ENCODE results near the gene TRUB2.

Gene TRUB2

GRCh38 chr9:128276008-128276573 lies 46.2 kb downstream of the TRUB2 start, which contains the start of gene SWI5:
SWI5 (plus strand) TSS chr9:128276276.
- peak; percentile 98 for DNase-seq
- H2BK15ac ChIP-seq (ENCODE audit: low read depth, poor library complexity, severe bottlenecking) = peak within 1 kb of the TSS; percentile 87
- peak within 1 kb of the TSS; percentile 79 to 97 for H3K4ac ChIP-seq (ENCODE audit: low read depth in 1 of 2, low read length in 2 of 2)
- peak within 1 kb of the TSS; percentile 88 for H4K91ac ChIP-seq (ENCODE audit: low read length)
- no peaks in the 10 kb centered on the region for H3K9me3 ChIP-seq (ENCODE audit: control insufficient read depth, low read length)
- peaks cover 19 to 39% of the 10 kb centered on the region in 2 experiments for H3K36me3 ChIP-seq (ENCODE audit: control insufficient read depth in 1 of 2, insufficient read depth in 2 of 2, low read depth in 1 of 2, low read length in 2 of 2)
- peak within 1 kb of the TSS; percentile 92 for H4K8ac ChIP-seq (ENCODE audit: low read length)
- H3K4me2 ChIP-seq (ENCODE audit: low read length, poor library complexity, severe bottlenecking) = peak within 1 kb of the TSS; percentile 72
- H2BK120ac ChIP-seq (ENCODE audit: low read depth, low read length) = peak within 1 kb of the TSS; percentile 94
- peak within 1 kb of the TSS in 1 of 2 experiments; percentile 84 for H3K23ac ChIP-seq (ENCODE audit: low read length in 2 of 2)
- WGBS = under 1% methylated on average over 38 of the region's 38 CpGs
- H3K4me3 ChIP-seq (ENCODE audit: insufficient read depth in 1 of 2, low read depth in 1 of 2, low read length in 2 of 2) = peak within 1 kb of the TSS; percentile 74 to 98
- peak within 1 kb of the TSS; percentile 21 for H2AK5ac ChIP-seq (ENCODE audit: low read length, severe bottlenecking)
- H2BK12ac ChIP-seq (ENCODE audit: low read length in 2 of 2) = peak within 1 kb of the TSS in 1 of 2 experiments; percentile 70
- H2BK5ac ChIP-seq (ENCODE audit: low read depth, low read length, poor library complexity, severe bottlenecking) = peak within 1 kb of the TSS; percentile 75
- H3K79me1 ChIP-seq (replicated peaks; ENCODE audit: low read length, poor library complexity, severe bottlenecking) = peaks cover 30% of the 10 kb centered on the region
- H3K14ac ChIP-seq (ENCODE audit: low read length in 2 of 2) = peak within 1 kb of the TSS in 1 of 2 experiments; percentile 94
- peak within 1 kb of the TSS; percentile 67 for H3K27ac ChIP-seq (ENCODE audit: low read length, poor library complexity, severe bottlenecking)
- H3K9ac ChIP-seq (ENCODE audit: low read length) = peak within 1 kb of the TSS; percentile 99
- H3K18ac ChIP-seq (ENCODE audit: low read depth in 1 of 2, low read length in 2 of 2) = peak within 1 kb of the TSS; percentile 92 to 99
- no peaks in the 10 kb centered on the region for H3K27me3 ChIP-seq (ENCODE audit: control insufficient read depth in 1 of 2, insufficient read depth in 1 of 2, low read length in 2 of 2)
- peak within 1 kb of the TSS; percentile 81 for H2AFZ ChIP-seq (ENCODE audit: low read depth, low read length)
- H3K4me1 ChIP-seq (ENCODE audit: control insufficient read depth, insufficient read depth, low read depth, low read length) = peaks cover 17% of the 10 kb centered on the region

- peak within 1 kb of the TSS; percentile 81 for H2AFZ ChIP-seq (ENCODE audit: low read depth, low read length)
- H2BK12ac ChIP-seq (ENCODE audit: low read length in 2 of 2) = peak within 1 kb of the TSS in 1 of 2 experiments; percentile 70
- H3K36me3 ChIP-seq (ENCODE audit: control insufficient read depth in 1 of 2, insufficient read depth in 2 of 2, low read depth in 1 of 2, low read length in 2 of 2) = peaks cover 23 to 44% of the 10 kb centered on the region in 2 experiments
- peak within 1 kb of the TSS; percentile 72 for H3K4me2 ChIP-seq (ENCODE audit: low read length, poor library complexity, severe bottlenecking)
- H3K27ac ChIP-seq (ENCODE audit: low read length, poor library complexity, severe bottlenecking) = peak within 1 kb of the TSS; percentile 67
- H4K91ac ChIP-seq (ENCODE audit: low read length) = peak within 1 kb of the TSS; percentile 88
- DNase-seq = peak; percentile 85
- H3K27me3 ChIP-seq (ENCODE audit: control insufficient read depth in 1 of 2, insufficient read depth in 1 of 2, low read length in 2 of 2) = no peaks in the 10 kb centered on the region
- H3K9ac ChIP-seq (ENCODE audit: low read length) = peak within 1 kb of the TSS; percentile 99
- H3K4ac ChIP-seq (ENCODE audit: low read depth in 1 of 2, low read length in 2 of 2) = peak within 1 kb of the TSS; percentile 79 to 97
- no peaks in the 10 kb centered on the region for H3K9me3 ChIP-seq (ENCODE audit: control insufficient read depth, low read length)
- H3K23ac ChIP-seq (ENCODE audit: low read length in 2 of 2) = peak within 1 kb of the TSS in 1 of 2 experiments; percentile 84
- peak within 1 kb of the TSS; percentile 92 to 99 for H3K18ac ChIP-seq (ENCODE audit: low read depth in 1 of 2, low read length in 2 of 2)
- H2BK15ac ChIP-seq (ENCODE audit: low read depth, poor library complexity, severe bottlenecking) = peak within 1 kb of the TSS; percentile 87
- peak within 1 kb of the TSS in 1 of 2 experiments; percentile 94 for H3K14ac ChIP-seq (ENCODE audit: low read length in 2 of 2)
- H2BK120ac ChIP-seq (ENCODE audit: low read depth, low read length) = peak within 1 kb of the TSS; percentile 94
- peak within 1 kb of the TSS; percentile 74 to 98 for H3K4me3 ChIP-seq (ENCODE audit: insufficient read depth in 1 of 2, low read depth in 1 of 2, low read length in 2 of 2)
- peak within 1 kb of the TSS; percentile 75 for H2BK5ac ChIP-seq (ENCODE audit: low read depth, low read length, poor library complexity, severe bottlenecking)
- peaks cover 17% of the 10 kb centered on the region for H3K4me1 ChIP-seq (ENCODE audit: control insufficient read depth, insufficient read depth, low read depth, low read length)
- H2AK5ac ChIP-seq (ENCODE audit: low read length, severe bottlenecking) = peak within 1 kb of the TSS; percentile 21
- H4K8ac ChIP-seq (ENCODE audit: low read length) = peak within 1 kb of the TSS; percentile 92
- peaks cover 33% of the 10 kb centered on the region for H3K79me1 ChIP-seq (replicated peaks; ENCODE audit: low read length, poor library complexity, severe bottlenecking)
- WGBS = under 1% methylated on average over 57 of the region's 57 CpGs
These were observed 46.8 kb downstream of the TRUB2 start, which contains the start of gene GOLGA2 for GRCh38 chr9:128275198-128276007. GOLGA2 (minus strand) TSS chr9:128276007; CDS start chr9:128275976, 31 bp downstream.

DNA sequence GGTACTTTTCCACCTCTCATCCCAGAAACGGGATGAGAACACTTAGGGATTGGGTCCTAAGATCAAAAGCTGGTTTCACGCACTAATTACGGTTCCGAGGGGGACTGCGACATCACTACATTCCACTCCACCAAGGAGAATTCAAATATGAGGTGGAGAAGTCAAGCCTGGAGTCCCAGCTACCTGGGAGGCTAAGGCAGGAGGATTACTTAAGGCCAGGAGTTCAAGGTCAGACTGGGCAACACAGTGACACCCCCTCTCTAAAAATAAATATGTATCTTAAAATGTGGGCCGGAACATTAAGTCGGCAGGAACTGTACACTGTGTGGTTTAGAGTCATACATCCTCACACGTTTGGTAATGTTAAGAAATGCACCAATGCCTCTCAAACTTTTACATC lies 48.0 kb downstream of the TRUB2 start:
- Histone ChIP-seq H4K8ac (ENCODE audit: low read length) (no peak overlapping the region), H3K9me3 (ENCODE audit: control insufficient read depth, low read length) (no peaks in the 10 kb centered on the region), H3K27me3 (ENCODE audit: control insufficient read depth in 1 of 2, insufficient read depth in 1 of 2, low read length in 2 of 2) (no peaks in the 10 kb centered on the region), H2BK5ac (ENCODE audit: low read depth, low read length, poor library complexity, severe bottlenecking) (no peak overlapping the region), H3K4me3 (ENCODE audit: insufficient read depth in 1 of 2, low read depth in 1 of 2, low read length in 2 of 2) (peak overlapping the region in 1 of 2 experiments; percentile 98), H3K4ac (ENCODE audit: low read depth in 1 of 2, low read length in 2 of 2) (no peak overlapping the region), H3K9ac (ENCODE audit: low read length) (peak overlapping the region; percentile 99), H3K18ac (ENCODE audit: low read depth in 1 of 2, low read length in 2 of 2) (no peak overlapping the region), H3K79me1 (replicated peaks; ENCODE audit: low read length, poor library complexity, severe bottlenecking) (peaks cover 39% of the 10 kb centered on the region), H2BK15ac (ENCODE audit: low read depth, poor library complexity, severe bottlenecking) (no peak overlapping the region), H3K4me2 (ENCODE audit: low read length, poor library complexity, severe bottlenecking) (no peak overlapping the region), H3K4me1 (ENCODE audit: control insufficient read depth, insufficient read depth, low read depth, low read length) (peaks cover 17% of the 10 kb centered on the region), H3K36me3 (ENCODE audit: control insufficient read depth in 1 of 2, insufficient read depth in 2 of 2, low read depth in 1 of 2, low read length in 2 of 2) (peaks cover 30 to 52% of the 10 kb centered on the region in 2 experiments), H3K23ac (ENCODE audit: low read length in 2 of 2) (no peak overlapping the region), H3K14ac (ENCODE audit: low read length in 2 of 2) (no peak overlapping the region), H2BK120ac (ENCODE audit: low read depth, low read length) (no peak overlapping the region), H4K91ac (ENCODE audit: low read length) (no peak overlapping the region), H2AFZ (ENCODE audit: low read depth, low read length) (no peak overlapping the region), H2BK12ac (ENCODE audit: low read length in 2 of 2) (no peak overlapping the region), H2AK5ac (ENCODE audit: low read length, severe bottlenecking) (no peak overlapping the region), H3K27ac (ENCODE audit: low read length, poor library complexity, severe bottlenecking) (no peak overlapping the region)
- WGBS = 87% methylated on average over 4 of the region's 8 CpGs
- DNase-seq = no peak

GRCh38 chr9:128271512-128271911 lies 50.7 kb downstream of the TRUB2 start:
- DNase-seq = no peak
- Histone ChIP-seq H4K91ac (ENCODE audit: low read length) (no peak overlapping the region), H3K14ac (ENCODE audit: low read length in 2 of 2) (no peak overlapping the region), H2AK5ac (ENCODE audit: low read length, severe bottlenecking) (no peak overlapping the region), H3K4me3 (ENCODE audit: insufficient read depth in 1 of 2, low read depth in 1 of 2, low read length in 2 of 2) (no peak overlapping the region), H2BK15ac (ENCODE audit: low read depth, poor library complexity, severe bottlenecking) (no peak overlapping the region), H3K27ac (ENCODE audit: low read length, poor library complexity, severe bottlenecking) (no peak overlapping the region), H3K4me2 (ENCODE audit: low read length, poor library complexity, severe bottlenecking) (no peak overlapping the region), H3K23ac (ENCODE audit: low read length in 2 of 2) (no peak overlapping the region), H2AFZ (ENCODE audit: low read depth, low read length) (no peak overlapping the region), H3K9me3 (ENCODE audit: control insufficient read depth, low read length) (no peaks in the 10 kb centered on the region), H4K8ac (ENCODE audit: low read length) (no peak overlapping the region), H3K36me3 (ENCODE audit: control insufficient read depth in 1 of 2, insufficient read depth in 2 of 2, low read depth in 1 of 2, low read length in 2 of 2) (peaks cover 54 to 79% of the 10 kb centered on the region in 2 experiments), H2BK12ac (ENCODE audit: low read length in 2 of 2) (peak overlapping the region in 1 of 2 experiments; percentile 15), H3K9ac (ENCODE audit: low read length) (peak overlapping the region; percentile 9), H3K27me3 (ENCODE audit: control insufficient read depth in 1 of 2, insufficient read depth in 1 of 2, low read length in 2 of 2) (no peaks in the 10 kb centered on the region), H2BK5ac (ENCODE audit: low read depth, low read length, poor library complexity, severe bottlenecking) (no peak overlapping the region), H3K79me1 (replicated peaks; ENCODE audit: low read length, poor library complexity, severe bottlenecking) (peaks cover 49% of the 10 kb centered on the region), H3K4ac (ENCODE audit: low read depth in 1 of 2, low read length in 2 of 2) (no peak overlapping the region), H3K18ac (ENCODE audit: low read depth in 1 of 2, low read length in 2 of 2) (no peak overlapping the region), H3K4me1 (ENCODE audit: control insufficient read depth, insufficient read depth, low read depth, low read length) (peaks cover 9% of the 10 kb centered on the region), H2BK120ac (ENCODE audit: low read depth, low read length) (no peak overlapping the region)
- WGBS = 92% methylated on average over 5 of the region's 5 CpGs

All from mesenchymal stem cell (in vitro differentiated cells and primary cell).